AG08395 (cell line): ENCODE measurements around the gene MACO1.
"Not testable (repeated sequence)": the region's sequence is repeated elsewhere in the genome, so short reads cannot be mapped to it uniquely, and the experiment has no call there.

Experiments used
- DNase-seq: peaks from one replicate; pipeline ENCODE4 v3.0.0; 2012; ENCODE audit warnings: mixed read lengths, low spot score

MACO1 gene

GRCh38 chr1:25487628-25488027 is 56.9 kb downstream of the MACO1 start:
- peak; percentile 5 for DNase-seq

- DNase-seq = no peak
Measured at GRCh38 chr1:25492323-25492722, 61.6 kb downstream of the MACO1 start.

- no peak for DNase-seq
Measured at GRCh38 chr1:25494952-25495351, 64.3 kb downstream of the MACO1 start.

GRCh38 chr1:25500694-25501093 is 70.0 kb downstream of the MACO1 start:
- DNase-seq = no peak

GRCh38 chr1:25501235-25502058 is 70.8 kb downstream of the MACO1 start:
- DNase-seq = peak; percentile 32

GRCh38 chr1:25502957-25503356 is 72.3 kb downstream of the MACO1 start:
- DNase-seq = no peak

- DNase-seq = peak; percentile 51
Measured at GRCh38 chr1:25503551-25504426, 73.1 kb downstream of the MACO1 start.

GRCh38 chr1:25504706-25505595 is 74.3 kb downstream of the MACO1 start:
- no peak for DNase-seq

- DNase-seq = no peak
Measured at GRCh38 chr1:25505656-25506385, 75.1 kb downstream of the MACO1 start.

GRCh38 chr1:25506566-25507463 is 76.1 kb downstream of the MACO1 start:
- DNase-seq = not testable (repeated sequence)

GRCh38 chr1:25513666-25514065 is 83.0 kb downstream of the MACO1 start:
- no peak for DNase-seq

GRCh38 chr1:25515033-25515432 is 84.3 kb downstream of the MACO1 start:
- DNase-seq = no peak

- DNase-seq = no peak
Measured at GRCh38 chr1:25516686-25517085, 86.0 kb downstream of the MACO1 start.

- DNase-seq = no peak
Measured at GRCh38 chr1:25517476-25518394, 87.0 kb downstream of the MACO1 start.

GRCh38 chr1:25519624-25520023 is 88.9 kb downstream of the MACO1 start:
- DNase-seq = peak; percentile 83

- DNase-seq = peak; percentile 70
Measured at GRCh38 chr1:25520446-25521061, 89.9 kb downstream of the MACO1 start.

- DNase-seq = no peak
Measured at GRCh38 chr1:25522031-25522655, 91.4 kb downstream of the MACO1 start.

- no peak for DNase-seq
Measured at GRCh38 chr1:25523542-25523941, 92.8 kb downstream of the MACO1 start.
